SK-N-SH (cell line): ENCODE results near the gene TPGS1. TPM values are rescaled to one million over a fixed set of nuclear protein-coding genes. Genes with fewer than 3 reads are reported as not detected.

Experiments used
- CTCF ChIA-PET: fragments of 300-600, 350-600 bp; formaldehyde crosslinking; extraction: SDS; loops from one replicate; lab custom pipeline; 2021; lab: Yijun Ruan, JAX
- POLR2A ChIA-PET: fragments of 350-600 bp; sonication (Branson Sonifier 250); formaldehyde crosslinking; extraction: SDS; loops from one replicate; lab custom pipeline; 2020; ENCODE audit warnings: antibody characterized with exemption, inconsistent platforms; lab: Yijun Ruan, JAX
- DNase-seq: peaks from one replicate; pipeline ENCODE4 v3.0.0; 2012
- H2AFZ ChIP-seq: fragments of 200-600 bp; sonication (generic); 2 replicates; pipeline ENCODE4 v1.8.1; 2016; ENCODE audit warnings: antibody characterized with exemption, mild to moderate bottlenecking, low read depth
- H3F3A ChIP-seq: fragments of 200-600 bp; sonication (generic); replicated peaks from 2 replicates; pipeline ENCODE3; 2016; ENCODE audit warnings: antibody characterized with exemption, mild to moderate bottlenecking; ENCODE audit not compliant: insufficient read depth
- H3K27ac ChIP-seq, 2 experiments: fragments of 200-500 bp in 1 of 2; fragments of 200-600 bp in 1 of 2; sonication (Bioruptor generic) in 1 of 2; sonication (generic), shearing (Covaris generic) in 1 of 2; 2 replicates each; pipeline versions ENCODE4 v1.5.1 to v1.6.1; 2014 to 2016; ENCODE audit warnings: low read depth in 2 of 2, inconsistent platforms in 1 of 2, low read length in 1 of 2, mild to moderate bottlenecking in 1 of 2, mixed read lengths in 1 of 2
- H3K27me3 ChIP-seq: fragments of 200-600 bp; sonication (generic), shearing (Covaris generic); 2 replicates; pipeline ENCODE4 v1.6.1; 2016; ENCODE audit warnings: mixed run types; ENCODE audit not compliant: insufficient read depth
- H3K36me3 ChIP-seq, 2 experiments: fragments of 200-500 bp in 1 of 2; fragments of 200-600 bp in 1 of 2; sonication (Bioruptor generic) in 1 of 2; sonication (generic) in 1 of 2; replicated peaks in 1 of 2; 2 replicates each; pipeline versions ENCODE3 to v1.5.1; 2014 to 2016; ENCODE audit warnings: low read length in 1 of 2, mild to moderate bottlenecking in 1 of 2; ENCODE audit not compliant: insufficient read depth in 2 of 2, control insufficient read depth in 1 of 2
- H3K4me1 ChIP-seq, 2 experiments: fragments of 200-500 bp in 1 of 2; fragments of 200-600 bp in 1 of 2; sonication (Bioruptor generic) in 1 of 2; sonication (generic), shearing (Covaris generic) in 1 of 2; 2 replicates each; pipeline versions ENCODE4 v1.5.1 to v1.6.1; 2014 to 2016; ENCODE audit warnings: low read depth in 1 of 2, low read length in 1 of 2, mixed run types in 1 of 2; ENCODE audit not compliant: insufficient read depth in 2 of 2, control insufficient read depth in 1 of 2
- H3K4me2 ChIP-seq: fragments of 200-600 bp; sonication (generic), shearing (Covaris generic); 2 replicates; pipeline ENCODE4 v1.6.1; 2017; ENCODE audit warnings: mixed run types
- H3K4me3 ChIP-seq, 2 experiments: fragments of 200-500 bp in 1 of 2; fragments of 200-600 bp in 1 of 2; sonication (Bioruptor generic) in 1 of 2; sonication (generic), shearing (Covaris generic) in 1 of 2; 2 replicates each; pipeline versions ENCODE4 v1.5.1 to v1.8.1; 2014 to 2016; ENCODE audit warnings: low read depth in 2 of 2, inconsistent platforms in 1 of 2, low read length in 1 of 2, mild to moderate bottlenecking in 1 of 2, mixed read lengths in 1 of 2, moderate library complexity in 1 of 2
- H3K79me2 ChIP-seq: fragments of 200-600 bp; sonication (generic); 2 replicates; pipeline ENCODE4 v1.8.1; 2017; ENCODE audit warnings: mild to moderate bottlenecking; ENCODE audit not compliant: insufficient read depth
- H3K9ac ChIP-seq: fragments of 200-600 bp; sonication (generic); 2 replicates; pipeline ENCODE4 v1.6.1; 2017; ENCODE audit warnings: mixed run types
- H3K9me2 ChIP-seq: fragments of 200-600 bp; sonication (generic); 2 replicates; pipeline ENCODE4 v1.6.1; 2017; ENCODE audit warnings: mixed run types
- H3K9me3 ChIP-seq: fragments of 200-600 bp; sonication (generic); 2 replicates; pipeline ENCODE4 v1.6.1; 2017; ENCODE audit warnings: mixed run types, mild to moderate bottlenecking, moderate library complexity
- H4K20me1 ChIP-seq: fragments of 200-600 bp; sonication (generic); 2 replicates; pipeline ENCODE4 v1.6.1; 2017; ENCODE audit warnings: mild to moderate bottlenecking, mixed run types; ENCODE audit not compliant: insufficient read depth
- ELF1 ChIP-seq: IDR thresholded peaks from 2 replicates; pipeline ENCODE4 v1.4.0; 2012
- EP300 ChIP-seq, 2 experiments: IDR thresholded peaks; 2 replicates each; pipeline versions ENCODE4 v1.4.0 to v1.6.1; 2012; ENCODE audit warnings: borderline replicate concordance in 1 of 2, low read depth in 1 of 2, low read length in 1 of 2
- FOXJ3 ChIP-seq: sonication (generic); formaldehyde crosslinking; IDR thresholded peaks from 2 replicates; pipeline ENCODE4 v1.5.1; 2020; ENCODE audit warnings: mild to moderate bottlenecking, missing genetic modification reagents
- GABPA ChIP-seq: IDR thresholded peaks from 2 replicates; pipeline ENCODE4 v1.4.0; 2012; ENCODE audit warnings: low read depth, mild to moderate bottlenecking
- MAX ChIP-seq: IDR thresholded peaks from 2 replicates; pipeline ENCODE4 v1.4.0; 2012; ENCODE audit warnings: low read depth
- MEF2A ChIP-seq: IDR thresholded peaks from 2 replicates; pipeline ENCODE4 v1.4.0; 2012; ENCODE audit warnings: low read depth, borderline replicate concordance
- NRF1 ChIP-seq: IDR thresholded peaks from 2 replicates; pipeline ENCODE4 v1.6.1; 2012; ENCODE audit warnings: low read depth, mild to moderate bottlenecking, low read length
- POLR2AphosphoS5 ChIP-seq: IDR thresholded peaks from 2 replicates; pipeline ENCODE4 v1.6.1; 2012; ENCODE audit warnings: low read depth, low read length
- RFX5 ChIP-seq: IDR thresholded peaks from 2 replicates; pipeline ENCODE4 v1.6.1; 2012; ENCODE audit warnings: mild to moderate bottlenecking, improper control_type of control experiment, low read length
- RXRA ChIP-seq: IDR thresholded peaks from 2 replicates; pipeline ENCODE4 v1.4.0; 2012; ENCODE audit warnings: low read depth, mild to moderate bottlenecking, borderline replicate concordance
- SIN3A ChIP-seq: IDR thresholded peaks from 2 replicates; pipeline ENCODE4 v1.6.1; 2012; ENCODE audit warnings: low read depth, mild to moderate bottlenecking, low read length, moderate library complexity, borderline replicate concordance
- TEAD4 ChIP-seq: IDR thresholded peaks from 2 replicates; pipeline ENCODE4 v1.4.0; 2012; ENCODE audit warnings: mild to moderate bottlenecking, borderline replicate concordance; ENCODE audit not compliant: insufficient read depth
- WGBS: methylation state at CpG from one replicate; pipeline ENCODE4 v1.1.6; 2017; ENCODE audit warnings: low lambda C conversion rate; 5-methylcytosine and 5-hydroxymethylcytosine counted together
- polyA plus RNA-seq, 3 experiments: library from polyadenylated mRNA; depleted of rRNA; stranded (reverse); fragments of >200 nt; gene quantifications; 2 replicates each; pipeline ENCODE4 v1.2.3, GENCODE V29; 2012
- TF ChIP-seq, protein P1 (sequence below): IDR thresholded peaks from 2 replicates; pipeline ENCODE4 v1.6.1; 2012; ENCODE audit warnings: mild to moderate bottlenecking, low read depth, low read length, moderate library complexity
- TF ChIP-seq, protein P2 (sequence below): IDR thresholded peaks from 2 replicates; pipeline ENCODE4 v1.4.0; 2012; ENCODE audit warnings: low read depth, borderline replicate concordance

TPGS1 gene
- polyA plus RNA-seq, 1 of the 3 experiments (the other 2 are of a cell fraction) = 31.0 TPM

- TF ChIP-seq, protein P1, sequence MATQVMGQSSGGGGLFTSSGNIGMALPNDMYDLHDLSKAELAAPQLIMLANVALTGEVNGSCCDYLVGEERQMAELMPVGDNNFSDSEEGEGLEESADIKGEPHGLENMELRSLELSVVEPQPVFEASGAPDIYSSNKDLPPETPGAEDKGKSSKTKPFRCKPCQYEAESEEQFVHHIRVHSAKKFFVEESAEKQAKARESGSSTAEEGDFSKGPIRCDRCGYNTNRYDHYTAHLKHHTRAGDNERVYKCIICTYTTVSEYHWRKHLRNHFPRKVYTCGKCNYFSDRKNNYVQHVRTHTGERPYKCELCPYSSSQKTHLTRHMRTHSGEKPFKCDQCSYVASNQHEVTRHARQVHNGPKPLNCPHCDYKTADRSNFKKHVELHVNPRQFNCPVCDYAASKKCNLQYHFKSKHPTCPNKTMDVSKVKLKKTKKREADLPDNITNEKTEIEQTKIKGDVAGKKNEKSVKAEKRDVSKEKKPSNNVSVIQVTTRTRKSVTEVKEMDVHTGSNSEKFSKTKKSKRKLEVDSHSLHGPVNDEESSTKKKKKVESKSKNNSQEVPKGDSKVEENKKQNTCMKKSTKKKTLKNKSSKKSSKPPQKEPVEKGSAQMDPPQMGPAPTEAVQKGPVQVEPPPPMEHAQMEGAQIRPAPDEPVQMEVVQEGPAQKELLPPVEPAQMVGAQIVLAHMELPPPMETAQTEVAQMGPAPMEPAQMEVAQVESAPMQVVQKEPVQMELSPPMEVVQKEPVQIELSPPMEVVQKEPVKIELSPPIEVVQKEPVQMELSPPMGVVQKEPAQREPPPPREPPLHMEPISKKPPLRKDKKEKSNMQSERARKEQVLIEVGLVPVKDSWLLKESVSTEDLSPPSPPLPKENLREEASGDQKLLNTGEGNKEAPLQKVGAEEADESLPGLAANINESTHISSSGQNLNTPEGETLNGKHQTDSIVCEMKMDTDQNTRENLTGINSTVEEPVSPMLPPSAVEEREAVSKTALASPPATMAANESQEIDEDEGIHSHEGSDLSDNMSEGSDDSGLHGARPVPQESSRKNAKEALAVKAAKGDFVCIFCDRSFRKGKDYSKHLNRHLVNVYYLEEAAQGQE = no peak
- no peak for TF ChIP-seq TEAD4
- TF ChIP-seq, all 33 proteins: peak for 0
Measured at GRCh38 chr19:522726-523125, 15.4 kb downstream of the TPGS1 start (continued).

DNA sequence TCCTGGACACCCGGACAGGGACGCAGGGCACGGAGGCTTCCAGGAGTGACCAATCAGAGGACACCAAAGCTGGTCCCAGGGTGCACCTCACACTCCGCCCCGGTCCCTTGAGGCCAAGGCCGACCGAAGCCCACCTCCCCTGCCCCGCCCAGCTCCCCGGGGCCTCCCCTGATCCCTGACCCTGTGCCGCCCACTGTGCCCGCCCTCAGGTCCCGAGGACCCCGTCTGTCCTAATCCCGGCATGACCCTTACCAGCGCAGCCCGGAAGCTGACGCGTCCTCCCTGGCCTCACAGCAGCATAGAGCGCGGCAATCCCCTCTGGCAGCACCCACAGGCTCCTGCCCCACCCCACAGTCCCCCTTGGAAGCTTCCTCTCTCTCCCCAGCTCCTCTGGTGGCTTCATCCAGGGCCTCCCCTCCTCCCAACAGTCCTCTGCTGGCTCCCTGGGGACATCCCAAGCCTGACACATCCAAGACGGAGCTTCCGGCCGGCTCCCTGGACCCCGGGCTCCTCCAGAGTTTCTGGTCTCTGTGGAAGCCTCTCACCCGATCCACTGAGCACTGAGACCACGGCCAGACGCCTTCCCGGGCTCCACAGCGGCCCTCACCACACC, 16.9 kb downstream of the TPGS1 start:
- peak overlapping the region; percentile 52; the same call in 1 of the 2 replicates for H2AFZ ChIP-seq
- CTCF ChIA-PET = interaction anchor here (0.7 to 7.4 kb wide), 2 partner anchors 9 to 14 kb away, joined by 3 to 71 read pairs; no protein-coding TSS in a partner anchor
- peaks cover 3% of the 10 kb centered on the region in 2 experiments for H3K36me3 ChIP-seq
- no peaks in the 10 kb centered on the region for H3F3A ChIP-seq
- H3K4me2 ChIP-seq = peak overlapping the region; percentile 48; the same call in 1 of the 2 replicates
- no peak overlapping the region for H3K9ac ChIP-seq
- no peaks in the 10 kb centered on the region for H3K79me2 ChIP-seq
- TF ChIP-seq EP300 (IDR thresholded peaks at IDR 0.05; ENCODE audit: borderline replicate concordance in 1 of 2, low read depth in 1 of 2, low read length in 1 of 2) (no peak), MAX (no peak), FOXJ3 (CRISPR knock-in tag) (no peak), ELF1 (no peak), RFX5 (no peak), GABPA (no peak), NRF1 (no peak), POLR2AphosphoS5 (no peak), MEF2A (no peak), RXRA (no peak), SIN3A (no peak)
- TF ChIP-seq, protein P2, sequence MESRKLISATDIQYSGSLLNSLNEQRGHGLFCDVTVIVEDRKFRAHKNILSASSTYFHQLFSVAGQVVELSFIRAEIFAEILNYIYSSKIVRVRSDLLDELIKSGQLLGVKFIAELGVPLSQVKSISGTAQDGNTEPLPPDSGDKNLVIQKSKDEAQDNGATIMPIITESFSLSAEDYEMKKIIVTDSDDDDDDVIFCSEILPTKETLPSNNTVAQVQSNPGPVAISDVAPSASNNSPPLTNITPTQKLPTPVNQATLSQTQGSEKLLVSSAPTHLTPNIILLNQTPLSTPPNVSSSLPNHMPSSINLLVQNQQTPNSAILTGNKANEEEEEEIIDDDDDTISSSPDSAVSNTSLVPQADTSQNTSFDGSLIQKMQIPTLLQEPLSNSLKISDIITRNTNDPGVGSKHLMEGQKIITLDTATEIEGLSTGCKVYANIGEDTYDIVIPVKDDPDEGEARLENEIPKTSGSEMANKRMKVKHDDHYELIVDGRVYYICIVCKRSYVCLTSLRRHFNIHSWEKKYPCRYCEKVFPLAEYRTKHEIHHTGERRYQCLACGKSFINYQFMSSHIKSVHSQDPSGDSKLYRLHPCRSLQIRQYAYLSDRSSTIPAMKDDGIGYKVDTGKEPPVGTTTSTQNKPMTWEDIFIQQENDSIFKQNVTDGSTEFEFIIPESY = no peak
- no peaks in the 10 kb centered on the region for H3K9me3 ChIP-seq
- DNase-seq = peak; percentile 75
- no peaks in the 10 kb centered on the region for H3K27me3 ChIP-seq
- no peaks in the 10 kb centered on the region for H4K20me1 ChIP-seq
- peak overlapping the region in 1 of 2 experiments; percentile 31; a peak in 1 of 4 replicates for H3K4me3 ChIP-seq
- WGBS = 8% methylated on average over 15 of the region's 29 CpGs
- POLR2A ChIA-PET = no interaction called here
- peaks cover 0 to 7% of the 10 kb centered on the region in 2 experiments; a peak in 1 of 4 replicates for H3K4me1 ChIP-seq
- no peak overlapping the region for H3K27ac ChIP-seq
- H3K9me2 ChIP-seq = no peaks in the 10 kb centered on the region
